CD4-positive, alpha-beta T cell (primary cell): Measurements from ENCODE around the gene ZKSCAN3. TPM values are rescaled to one million over a fixed set of nuclear protein-coding genes. Genes with fewer than 3 reads are reported as not detected.
A peak's percentile ranks its signal among the peaks of the same experiment; 100 is the strongest.

Experiments used
- ATAC-seq: fragments of 200-7000 bp; cut with Tn5 transposase; one replicate; pipeline ENCODE4 v1.10.0; 2022; ENCODE audit warnings: mild to moderate bottlenecking; ENCODE audit not compliant: poor library complexity
- CTCF ChIA-PET: fragments of 350-600 bp; sonication (Branson Sonifier 250); formaldehyde crosslinking; loops from one replicate; lab custom pipeline; 2021; ENCODE audit warnings: antibody characterized with exemption, inconsistent platforms; lab: Charles Lee
- POLR2A ChIA-PET: fragments of 350-600 bp; sonication (Branson Sonifier 250); formaldehyde crosslinking; loops from one replicate; lab custom pipeline; 2021; ENCODE audit warnings: antibody characterized with exemption, inconsistent platforms; lab: Charles Lee
- DNase-seq, 14 experiments: peaks; one replicate each; pipeline ENCODE4 v3.0.0-alpha.2; 2013 to 2020; ENCODE audit warnings: mixed read lengths in 2 of 14
- H3K27ac ChIP-seq, 2 donors: one replicate each; pipeline versions ENCODE4 v1.5.1 to v1.7.0; 2013; ENCODE audit warnings: low read length in 2 of 2, low read depth in 1 of 2, mild to moderate bottlenecking in 1 of 2
- H3K27me3 ChIP-seq, 2 experiments: 1 replicate in 1 of 2; 2 replicates in 1 of 2; pipeline versions ENCODE4 v1.6.1 to v1.7.0; 2013; ENCODE audit warnings: low read length in 2 of 2, control low read depth in 1 of 2, mild to moderate bottlenecking in 1 of 2, moderate library complexity in 1 of 2; ENCODE audit not compliant: insufficient read depth in 2 of 2, control insufficient read depth in 1 of 2
- H3K36me3 ChIP-seq: one replicate; pipeline ENCODE4 v1.6.1; 2013; ENCODE audit warnings: low read length, control low read depth; ENCODE audit not compliant: insufficient read depth
- H3K4me1 ChIP-seq: one replicate; pipeline ENCODE4 v1.6.1; 2013; ENCODE audit warnings: low read length, control low read depth; ENCODE audit not compliant: insufficient read depth
- H3K4me3 ChIP-seq: one replicate; pipeline ENCODE4 v1.5.1; 2013; ENCODE audit warnings: mild to moderate bottlenecking, low read length, moderate library complexity
- H3K9me3 ChIP-seq, 2 experiments: 1 replicate in 1 of 2; 2 replicates in 1 of 2; pipeline versions ENCODE4 v1.6.1 to v1.7.0; 2013; ENCODE audit warnings: low read length in 2 of 2, mild to moderate bottlenecking in 2 of 2, control low read depth in 1 of 2, moderate library complexity in 1 of 2; ENCODE audit not compliant: control insufficient read depth in 1 of 2, insufficient read depth in 1 of 2
- H3K27ac Mint-ChIP-seq: one replicate; pipeline ENCODE4 v1.8.0; 2020; ENCODE audit warnings: mixed read lengths
- H3K27me3 Mint-ChIP-seq: one replicate; pipeline ENCODE4 v1.8.0; 2021; ENCODE audit warnings: mixed read lengths
- H3K36me3 Mint-ChIP-seq: one replicate; pipeline ENCODE4 v1.8.0; 2021; ENCODE audit warnings: low read depth, mixed read lengths
- H3K4me1 Mint-ChIP-seq: one replicate; pipeline ENCODE4 v1.8.0; 2021; ENCODE audit warnings: low read depth, mixed read lengths
- H3K4me3 Mint-ChIP-seq: one replicate; pipeline ENCODE4 v1.8.0; 2020; ENCODE audit warnings: mild to moderate bottlenecking, mixed read lengths
- H3K9me3 Mint-ChIP-seq: one replicate; pipeline ENCODE4 v1.8.0; 2020; ENCODE audit warnings: mixed read lengths
- CTCF ChIP-seq: fragments of 200-600 bp; IDR thresholded peaks from one replicate; pipeline ENCODE4 v1.8.0; 2022; ENCODE audit warnings: antibody characterized with exemption, mild to moderate bottlenecking
- intact Hi-C, 2 experiments: fragments of 100-400 bp; cut with DNase I in 1 of 2; cut with micrococcal nuclease in 1 of 2; formaldehyde crosslinking; loops; one replicate each; pipeline versions ENCODE4 v1.15.1 to v1.9.0; 2023 to 2025; cut with DNase I, micrococcal nuclease
- total RNA-seq, 174 experiments: library from RNA in 2 of 174; stranded (reverse) in 2 of 174; gene quantifications; one replicate each; pipeline ENCODE4 v1.2.3 and lab custom pipeline; 2021 to 2026

The ZKSCAN3 gene
- total RNA-seq, 2 experiments from 2014 or later, result 0.88 to 0.89 TPM

- Histone ChIP-seq H3K4me1 (no peaks in the 10 kb centered on the region), H3K27me3 (no peaks in the 10 kb centered on the region), H3K27ac (no peak overlapping the region), H3K36me3 (peaks cover 46% of the 10 kb centered on the region), H3K9me3 (no peaks in the 10 kb centered on the region), H3K4me3 (no peak overlapping the region)
- intact Hi-C loops, result loop anchor here in 1 of 2 experiments (5.0 kb wide), 1 partner anchor 292 kb away; no protein-coding TSS in a partner anchor
- ChIA-PET POLR2A (no interaction called here), CTCF (no interaction called here)
- no peak overlapping the region for H3K4me3 Mint-ChIP-seq
- peaks cover 25% of the 10 kb centered on the region for H3K4me1 Mint-ChIP-seq
- H3K27me3 Mint-ChIP-seq, result no peaks in the 10 kb centered on the region
- H3K27ac Mint-ChIP-seq, result no peak overlapping the region
- H3K9me3 Mint-ChIP-seq, result no peaks in the 10 kb centered on the region
- no peak for TF ChIP-seq CTCF
- peaks cover 96% of the 10 kb centered on the region for H3K36me3 Mint-ChIP-seq
- no peak for ATAC-seq
- no peak for DNase-seq
These were observed 40.9 kb downstream of the ZKSCAN3 start for GRCh38 chr6:28390688-28391087.

GRCh38 chr6:28393912-28394662, 44.3 kb downstream of the ZKSCAN3 start:
- H3K4me3 Mint-ChIP-seq, result no peak overlapping the region
- Histone ChIP-seq H3K27me3 (no peaks in the 10 kb centered on the region), H3K36me3 (peaks cover 51% of the 10 kb centered on the region), H3K4me1 (peaks cover 14% of the 10 kb centered on the region), H3K9me3 (no peaks in the 10 kb centered on the region), H3K4me3 (no peak overlapping the region), H3K27ac (no peak overlapping the region)
- H3K27me3 Mint-ChIP-seq, result no peaks in the 10 kb centered on the region
- DNase-seq (peak in 2 of 14 experiments; percentile 3 to 23), ATAC-seq (no peak)
- H3K36me3 Mint-ChIP-seq, result peaks cover 94% of the 10 kb centered on the region
- intact Hi-C loops, result loop anchor here in 1 of 2 experiments (5.0 kb wide), 1 partner anchor 288 kb away; no protein-coding TSS in a partner anchor
- peaks cover 50% of the 10 kb centered on the region for H3K4me1 Mint-ChIP-seq
- CTCF ChIA-PET, result no interaction called here
- no peak overlapping the region for H3K27ac Mint-ChIP-seq
- TF ChIP-seq CTCF, result peak; percentile 21
- POLR2A ChIA-PET, result no interaction called here
- no peaks in the 10 kb centered on the region for H3K9me3 Mint-ChIP-seq

- Mint-ChIP-seq H3K27ac (no peak overlapping the region), H3K27me3 (peaks cover under 1% of the 10 kb centered on the region)
- H3K4me3 ChIP-seq, result no peak overlapping the region
These were observed 46.2 kb downstream of the ZKSCAN3 start for GRCh38 chr6:28395918-28396317.

More at GRCh38 chr6:28395918-28396317, 46.2 kb downstream of the ZKSCAN3 start:
- peaks cover 33% of the 10 kb centered on the region for H3K36me3 ChIP-seq
- ChIA-PET POLR2A (no interaction called here), CTCF (interaction anchor here (0.6 to 1.5 kb wide), 3 partner anchors 12 to 877 kb away, joined by 3 to 5 read pairs (median 3); partner anchors contain the start of gene ZSCAN23)
- Mint-ChIP-seq H3K9me3 (no peaks in the 10 kb centered on the region), H3K36me3 (peaks cover 87% of the 10 kb centered on the region), H3K4me1 (peaks cover 65% of the 10 kb centered on the region), H3K4me3 (no peak overlapping the region)
- no peaks in the 10 kb centered on the region for H3K9me3 ChIP-seq
- no peak for ATAC-seq
- H3K27me3 ChIP-seq, result no peaks in the 10 kb centered on the region
- intact Hi-C loops, result loop anchor here (5.0 kb wide), 3 partner anchors 129 to 264 kb away; partner anchors contain the start of gene ZSCAN26 (in 1 of the 2)
- DNase-seq, result no peak
- no peak for TF ChIP-seq CTCF
- peaks cover 20% of the 10 kb centered on the region for H3K4me1 ChIP-seq
- no peak overlapping the region for H3K27ac ChIP-seq
